ENCODE measurements around the gene GNL3. TPM values are rescaled to one million over a fixed set of nuclear protein-coding genes. Genes with fewer than 3 reads are reported as not detected.

GNL3 gene
- total and polyA plus RNA-seq, 7 experiments from 2014 or later, result 60.0 to 116 (median 94.2) TPM

Other genes with a start within 250 kb of the GNL3 start
- gene SEMA3G, start 240.9 kb upstream of the GNL3 start, total RNA-seq, result under 1 TPM in 2 of 5 experiments, not detected in 3; 0.10 to 0.24 TPM
- gene SEMA3G, start 240.9 kb upstream of the GNL3 start, polyA plus RNA-seq, result not detected
- gene TNNC1, start 232.0 kb upstream of the GNL3 start, total RNA-seq, result 1 to 10 TPM; 2.2 to 8.4 (median 6.5) TPM
- gene TNNC1, start 232.0 kb upstream of the GNL3 start, polyA plus RNA-seq, result 1 to 10 TPM in 1 of 2 donors, under 1 TPM in 1; 0.73 to 1.5 TPM
- gene NISCH, start 230.4 kb upstream of the GNL3 start, total RNA-seq, result 100 to 1,000 TPM in 4 of 5 experiments, 10 to 100 TPM in 1; 86.8 to 210 (median 162) TPM
- 10 to 100 TPM; 21.4 to 35.0 TPM for gene NISCH, start 230.4 kb upstream of the GNL3 start, polyA plus RNA-seq
- gene STAB1, start 190.7 kb upstream of the GNL3 start, total RNA-seq, result 100 to 1,000 TPM in 1 of 5 experiments, 10 to 100 TPM in 3, under 1 TPM in 1; 0.27 to 122 (median 26.1) TPM
- gene STAB1, start 190.7 kb upstream of the GNL3 start, polyA plus RNA-seq, result not detected
- 10 to 100 TPM in 1 of 5 experiments, 1 to 10 TPM in 4; 2.1 to 23.0 (median 3.9) TPM for gene NT5DC2, start 152.2 kb upstream of the GNL3 start, total RNA-seq
- 1 to 10 TPM in 1 of 2 donors, not detected in 1; 1.3 TPM for gene NT5DC2, start 152.2 kb upstream of the GNL3 start, polyA plus RNA-seq
- gene UQCC5, start 149.4 kb upstream of the GNL3 start, total RNA-seq, result 10 to 100 TPM in 3 of 5 experiments, 1 to 10 TPM in 2; 5.4 to 11.9 (median 10.7) TPM
- gene UQCC5, start 149.4 kb upstream of the GNL3 start, polyA plus RNA-seq, result 10 to 100 TPM; 24.3 to 28.2 TPM
- 10 to 100 TPM; 58.4 to 83.8 (median 74.2) TPM for gene PBRM1, start 119 bp upstream of the GNL3 start, total RNA-seq
- 100 to 1,000 TPM in 1 of 2 donors, 10 to 100 TPM in 1; 94.0 to 109 TPM for gene PBRM1, start 119 bp upstream of the GNL3 start, polyA plus RNA-seq
- 10 to 100 TPM; 18.9 to 47.7 (median 45.2) TPM for gene GLT8D1, start 19.8 kb downstream of the GNL3 start, total RNA-seq
- 10 to 100 TPM; 62.5 to 80.9 TPM for gene GLT8D1, start 19.8 kb downstream of the GNL3 start, polyA plus RNA-seq
- gene SPCS1, start 20.1 kb downstream of the GNL3 start, total RNA-seq, result 10 to 100 TPM; 55.0 to 95.3 (median 78.2) TPM
- 100 to 1,000 TPM; 339 to 379 TPM for gene SPCS1, start 20.1 kb downstream of the GNL3 start, polyA plus RNA-seq
- gene NEK4, start 84.9 kb downstream of the GNL3 start, total RNA-seq, result 10 to 100 TPM; 14.4 to 28.4 (median 21.1) TPM
- gene NEK4, start 84.9 kb downstream of the GNL3 start, polyA plus RNA-seq, result 10 to 100 TPM in 1 of 2 donors, 1 to 10 TPM in 1; 9.0 to 13.0 TPM
- not detected for gene ITIH1, start 91.6 kb downstream of the GNL3 start, total RNA-seq
- gene ITIH1, start 91.6 kb downstream of the GNL3 start, polyA plus RNA-seq, result not detected
- not detected for gene ITIH3, start 108.8 kb downstream of the GNL3 start, total RNA-seq
- gene ITIH3, start 108.8 kb downstream of the GNL3 start, polyA plus RNA-seq, result not detected
- gene ITIH4, start 144.6 kb downstream of the GNL3 start, total RNA-seq, result 10 to 100 TPM; 13.3 to 37.6 (median 34.1) TPM
- 1 to 10 TPM in 1 of 2 donors, under 1 TPM in 1; 0.08 to 1.1 TPM for gene ITIH4, start 144.6 kb downstream of the GNL3 start, polyA plus RNA-seq
- gene MUSTN1, start 149.0 kb downstream of the GNL3 start, total RNA-seq, result 10 to 100 TPM in 1 of 5 experiments, 1 to 10 TPM in 3, under 1 TPM in 1; 0.76 to 10.0 (median 2.6) TPM
- not detected for gene MUSTN1, start 149.0 kb downstream of the GNL3 start, polyA plus RNA-seq
- gene STIMATE, start 211.5 kb downstream of the GNL3 start, total RNA-seq, result 10 to 100 TPM; 21.1 to 44.9 (median 34.5) TPM
- 1 to 10 TPM; 3.0 to 4.7 TPM for gene STIMATE, start 211.5 kb downstream of the GNL3 start, polyA plus RNA-seq

All from naive thymus-derived CD4-positive, alpha-beta T cell (primary cell).